ENCODE results near the gene ELF3.
"Not testable (repeated sequence)": the region's sequence is repeated elsewhere in the genome, so short reads cannot be mapped to it uniquely, and the experiment has no call there.

DNA sequence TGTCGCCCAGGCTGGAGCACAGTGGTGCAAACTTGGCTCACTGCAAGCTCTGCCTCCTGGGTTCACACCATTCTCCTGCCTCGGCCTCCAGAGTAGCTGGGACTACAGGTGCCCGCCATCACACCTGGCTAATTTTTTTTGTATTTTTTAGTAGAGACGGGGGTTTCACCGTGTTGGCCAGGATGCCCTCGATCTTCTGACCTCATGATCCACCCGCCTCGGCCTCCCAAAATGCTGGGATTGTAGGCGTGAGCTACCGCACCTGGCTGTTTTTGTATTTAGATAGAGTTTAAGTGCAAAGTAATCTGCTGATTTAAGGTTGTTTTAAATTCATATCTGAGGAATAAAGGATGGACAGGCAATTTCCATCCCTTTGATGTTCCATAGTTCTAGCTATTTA, 48.0 kb upstream of the ELF3 start:
- TF ChIP-seq CTCF (IDR thresholded peaks at IDR 0.05 in 8 of 11, conservative IDR thresholded peaks at IDR 0.05 in 3 of 11); POLR2AphosphoS5 (IDR thresholded peaks at IDR 0.05); POLR2A (IDR thresholded peaks at IDR 0.05): not testable (repeated sequence)
